Ovary (tissue), 9 donors: ENCODE measurements around the gene MAT2A. TPM values are rescaled to one million over a fixed set of nuclear protein-coding genes. Genes with fewer than 3 reads are reported as not detected.

Source experiments
- DNase-seq, 5 donors: peaks; one replicate each; pipeline ENCODE4 v3.0.0-alpha.2; 2019 to 2020
- H3K27ac ChIP-seq, 2 donors: fragments of 200-600 bp; one replicate each; pipeline versions ENCODE4 v1.5.1 to v1.8.0; 2019 to 2022
- H3K27me3 ChIP-seq: fragments of 200-600 bp; one replicate; pipeline ENCODE4 v1.8.0; 2022
- H3K36me3 ChIP-seq: fragments of 200-600 bp; sonication (generic); one replicate; pipeline ENCODE4 v1.5.1; 2019
- H3K4me1 ChIP-seq: one replicate; pipeline ENCODE4 v1.8.1; 2013; ENCODE audit warnings: mild to moderate bottlenecking, moderate library complexity; ENCODE audit not compliant: insufficient read depth
- H3K4me3 ChIP-seq: fragments of 200-600 bp; sonication (generic); one replicate; pipeline ENCODE4 v1.5.1; 2017
- H3K9me3 ChIP-seq, 2 donors: fragments of 200-600 bp in 1 of 2; sonication (generic) in 1 of 2; one replicate each; pipeline versions ENCODE4 v1.5.1 to v1.8.1; 2013 to 2019; ENCODE audit warnings: mild to moderate bottlenecking in 1 of 2, moderate library complexity in 1 of 2
- EP300 ChIP-seq: sonication (generic); formaldehyde crosslinking; IDR thresholded peaks from one replicate; pipeline ENCODE4 v1.6.1; 2017; ENCODE audit warnings: antibody characterized with exemption
- POLR2A ChIP-seq: fragments of 450-650 bp; IDR thresholded peaks from one replicate; pipeline ENCODE4 v1.6.1; 2017; ENCODE audit warnings: antibody characterized with exemption, mild to moderate bottlenecking, moderate library complexity
- WGBS, 3 donors: extraction: QIAGEN DNeasy Blood & Tissue Kit in 1 of 3; methylation state at CpG; one replicate each; pipeline versions ENCODE4 v1.1.5 to v1.1.7; 2013 to 2017; 5-methylcytosine and 5-hydroxymethylcytosine counted together
- intact Hi-C, 4 donors: fragments of 100-400 bp; cut with DNase I; formaldehyde crosslinking; loops; one replicate each; pipeline versions ENCODE4 v1.11.0 to v1.15.1; 2022 to 2023
- polyA plus RNA-seq, 2 donors: library from polyadenylated mRNA; stranded (reverse); fragments of 200-250 nt in 1 of 2; fragments of 350-450 nt in 1 of 2; fragmentation: Illumina TruSeq in 1 of 2; extraction: RNeasy Lipid Tissue Mini Kit (QIAGEN cat#74804) in 1 of 2; gene quantifications; one replicate each; pipeline ENCODE4 v1.2.3, GENCODE V29; 2013 to 2014
- total RNA-seq, 7 donors: library from RNA; depleted of rRNA in 2 of 7; stranded (reverse); fragments of >200 nt in 2 of 7; fragmentation: NEBNext Ultra II Directional in 3 of 7; extraction: Animal tissue kit (Norgen Biotek cat#: 25700) in 3 of 7; gene quantifications; one replicate each; pipeline versions ENCODE4 v1.1.0 to v1.2.4, GENCODE V29; 2016 to 2023
- TF ChIP-seq, protein P1 (sequence below), 3 donors: fragments of 450-650 bp in 2 of 3; fragments of 200-600 bp in 1 of 3; IDR thresholded peaks; one replicate each; pipeline versions ENCODE4 v1.5.1 to v1.8.0; 2016 to 2022; ENCODE audit warnings: antibody characterized with exemption in 3 of 3, mild to moderate bottlenecking in 1 of 3
- donor health status: DM: no; HTN: no; CAD: no; lungs with moderate emphysema.
- donor health status: DM: no; HTN: no; CAD: no.
- donor health status: Bipolar disorder and iron deficiency.
- donor health status: DM: yes; HTN: yes; CAD: no.
- donor health status: DM: no; HTN: no; CAD: no.
- donor health status: DM: yes; HTN: yes; CAD: no.

Gene MAT2A
- total and polyA plus RNA-seq, 9 donors, result 70.8 to 766 (median 224) TPM

DNA sequence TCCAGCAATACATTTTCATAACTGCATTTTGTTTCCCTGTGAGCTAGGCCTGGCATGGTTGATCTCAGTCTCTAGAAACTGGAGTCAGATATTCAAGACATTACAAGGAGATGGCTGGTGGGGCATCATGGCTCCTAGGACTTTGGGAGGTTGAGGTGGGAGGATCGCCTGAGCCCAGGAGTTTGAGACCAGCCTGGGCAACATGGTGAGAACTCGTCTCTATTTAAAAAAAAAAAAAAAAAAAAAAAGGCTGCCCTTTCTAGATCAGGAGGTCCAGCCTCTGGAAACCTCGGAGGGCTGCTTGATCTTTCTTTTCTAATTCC lies 38.1 kb downstream of the MAT2A start:
- Histone ChIP-seq H3K4me3 (no peak overlapping the region), H3K27ac (no peak overlapping the region), H3K9me3 (no peaks in the 10 kb centered on the region), H3K4me1 (no peaks in the 10 kb centered on the region), H3K27me3 (no peaks in the 10 kb centered on the region), H3K36me3 (no peaks in the 10 kb centered on the region)
- DNase-seq, result no peak
- TF ChIP-seq POLR2A (no peak), EP300 (no peak)
- TF ChIP-seq, protein P1, sequence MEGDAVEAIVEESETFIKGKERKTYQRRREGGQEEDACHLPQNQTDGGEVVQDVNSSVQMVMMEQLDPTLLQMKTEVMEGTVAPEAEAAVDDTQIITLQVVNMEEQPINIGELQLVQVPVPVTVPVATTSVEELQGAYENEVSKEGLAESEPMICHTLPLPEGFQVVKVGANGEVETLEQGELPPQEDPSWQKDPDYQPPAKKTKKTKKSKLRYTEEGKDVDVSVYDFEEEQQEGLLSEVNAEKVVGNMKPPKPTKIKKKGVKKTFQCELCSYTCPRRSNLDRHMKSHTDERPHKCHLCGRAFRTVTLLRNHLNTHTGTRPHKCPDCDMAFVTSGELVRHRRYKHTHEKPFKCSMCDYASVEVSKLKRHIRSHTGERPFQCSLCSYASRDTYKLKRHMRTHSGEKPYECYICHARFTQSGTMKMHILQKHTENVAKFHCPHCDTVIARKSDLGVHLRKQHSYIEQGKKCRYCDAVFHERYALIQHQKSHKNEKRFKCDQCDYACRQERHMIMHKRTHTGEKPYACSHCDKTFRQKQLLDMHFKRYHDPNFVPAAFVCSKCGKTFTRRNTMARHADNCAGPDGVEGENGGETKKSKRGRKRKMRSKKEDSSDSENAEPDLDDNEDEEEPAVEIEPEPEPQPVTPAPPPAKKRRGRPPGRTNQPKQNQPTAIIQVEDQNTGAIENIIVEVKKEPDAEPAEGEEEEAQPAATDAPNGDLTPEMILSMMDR (IDR thresholded peaks at IDR 0.05), result no peak
- WGBS, 3 donors, result 71 to 79% (median 72%) methylated on average over 3 of the region's 3 CpGs
- intact Hi-C loops, result no loop called here

DNA sequence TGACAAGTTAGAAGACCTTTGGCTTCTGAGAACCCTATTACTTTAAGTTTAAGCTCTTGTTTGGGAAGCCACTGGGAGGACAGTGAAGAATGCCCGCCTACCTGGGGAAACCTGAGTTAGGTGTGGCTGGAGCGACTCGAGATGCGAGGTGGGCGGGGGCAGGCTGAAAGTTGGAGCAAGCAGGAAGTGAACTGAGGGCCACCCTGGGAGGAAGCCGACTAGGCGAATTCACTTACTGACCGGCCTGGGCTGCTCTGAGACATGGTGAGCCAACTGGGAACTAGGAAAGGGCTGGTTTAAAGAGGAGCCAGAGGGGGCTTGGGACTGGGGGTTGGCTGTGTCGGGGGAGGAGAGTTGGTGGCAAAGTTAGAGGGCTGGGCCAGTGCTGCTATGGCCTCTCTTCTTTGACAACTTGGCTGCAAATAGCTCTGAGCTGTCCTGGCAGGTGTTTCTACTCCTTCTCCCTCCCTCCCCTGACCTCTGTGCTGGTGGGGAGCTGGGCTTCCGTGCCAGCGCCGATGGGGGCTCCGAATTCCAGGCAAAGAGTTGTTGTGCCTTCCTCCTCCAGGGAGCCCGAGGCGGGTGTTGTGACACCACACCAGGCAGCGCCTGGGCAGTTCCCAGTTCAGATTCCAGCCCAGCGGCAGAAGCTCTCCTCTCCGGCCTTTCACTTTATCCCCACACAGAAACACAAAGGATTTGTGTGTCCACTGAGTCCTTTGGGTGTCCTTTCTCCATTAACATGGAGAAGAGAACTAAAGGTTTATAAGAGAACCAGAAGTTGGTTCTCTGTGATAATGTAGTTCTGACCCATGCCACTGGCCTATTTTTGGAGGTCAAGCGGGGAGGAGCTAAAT lies 38.6 kb downstream of the MAT2A start, which contains the start of gene VAMP8:
VAMP8 (plus strand) TSS at position 201 of the 857 bp plus-strand sequence; CDS start at position 262, 61 bp downstream.
- 42 to 47% (median 44%) methylated on average over 19 of the region's 19 CpGs for WGBS, 3 donors
- Histone ChIP-seq H3K4me1 (no peaks in the 10 kb centered on the region), H3K27ac (peak within 1 kb of the TSS in 1 of 2 donors; percentile 22), H3K9me3 (no peaks in the 10 kb centered on the region), H3K36me3 (no peaks in the 10 kb centered on the region), H3K4me3 (peak within 1 kb of the TSS; percentile 31), H3K27me3 (no peaks in the 10 kb centered on the region)
- intact Hi-C loops, result no loop called here
- TF ChIP-seq, protein P1 (IDR thresholded peaks at IDR 0.05), result no peak
- TF ChIP-seq EP300 (no peak), POLR2A (no peak)
- DNase-seq, result no peak

DNA sequence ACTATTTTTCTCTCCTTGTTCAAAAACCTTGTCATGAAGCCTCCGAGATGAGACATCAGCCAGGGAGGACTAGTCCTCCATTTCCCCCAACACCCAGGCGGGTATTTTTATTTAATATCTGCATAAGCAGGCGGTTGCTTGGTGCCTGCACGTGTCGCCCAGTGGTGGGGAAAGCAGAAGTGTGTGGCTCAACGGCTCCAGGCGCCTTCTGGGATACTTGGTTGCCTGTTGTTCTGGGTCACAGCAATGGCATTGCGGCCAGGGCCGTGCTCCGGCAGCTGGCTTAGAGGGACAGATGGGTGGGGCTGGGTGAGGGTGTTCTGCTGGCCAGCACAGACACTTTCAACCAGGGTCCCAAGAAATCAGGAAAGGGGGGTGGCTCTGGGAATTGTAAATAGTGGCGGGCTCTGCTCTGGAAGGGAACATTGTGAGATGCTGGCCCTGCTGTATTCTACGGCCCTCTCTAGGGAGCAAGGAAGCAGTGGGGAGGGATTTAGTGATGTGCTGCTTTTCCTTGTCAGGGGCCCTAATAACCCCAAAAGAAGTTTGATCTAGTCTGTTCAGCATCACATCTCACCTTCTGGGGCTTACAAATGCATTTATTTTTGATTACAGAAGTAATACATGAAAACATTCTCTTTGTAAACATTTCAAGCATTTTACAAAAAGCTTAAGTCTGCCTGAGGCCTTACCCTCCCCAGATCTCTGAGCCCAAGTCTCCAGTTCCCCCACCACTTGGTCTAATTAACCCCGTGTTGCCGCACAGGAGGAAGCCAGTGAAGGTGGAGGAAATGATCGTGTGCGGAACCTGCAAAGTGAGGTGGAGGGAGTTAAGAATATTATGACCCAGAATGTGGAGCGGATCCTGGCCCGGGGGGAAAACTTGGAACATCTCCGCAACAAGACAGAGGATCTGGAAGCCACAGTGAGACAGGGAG lies 39.5 kb downstream of the MAT2A start:
- 66 to 80% (median 72%) methylated on average over 19 of the region's 19 CpGs for WGBS, 3 donors
- Histone ChIP-seq H3K36me3 (no peaks in the 10 kb centered on the region), H3K9me3 (no peaks in the 10 kb centered on the region), H3K27me3 (no peaks in the 10 kb centered on the region), H3K4me3 (peak overlapping the region; percentile 31), H3K27ac (peak overlapping the region in 1 of 2 donors; percentile 39), H3K4me1 (no peaks in the 10 kb centered on the region)
- TF ChIP-seq, protein P1 (IDR thresholded peaks at IDR 0.05), result no peak
- TF ChIP-seq EP300 (no peak), POLR2A (no peak)
- DNase-seq, result peak in 1 of 5 donors; percentile 41
- intact Hi-C loops, result no loop called here

DNA sequence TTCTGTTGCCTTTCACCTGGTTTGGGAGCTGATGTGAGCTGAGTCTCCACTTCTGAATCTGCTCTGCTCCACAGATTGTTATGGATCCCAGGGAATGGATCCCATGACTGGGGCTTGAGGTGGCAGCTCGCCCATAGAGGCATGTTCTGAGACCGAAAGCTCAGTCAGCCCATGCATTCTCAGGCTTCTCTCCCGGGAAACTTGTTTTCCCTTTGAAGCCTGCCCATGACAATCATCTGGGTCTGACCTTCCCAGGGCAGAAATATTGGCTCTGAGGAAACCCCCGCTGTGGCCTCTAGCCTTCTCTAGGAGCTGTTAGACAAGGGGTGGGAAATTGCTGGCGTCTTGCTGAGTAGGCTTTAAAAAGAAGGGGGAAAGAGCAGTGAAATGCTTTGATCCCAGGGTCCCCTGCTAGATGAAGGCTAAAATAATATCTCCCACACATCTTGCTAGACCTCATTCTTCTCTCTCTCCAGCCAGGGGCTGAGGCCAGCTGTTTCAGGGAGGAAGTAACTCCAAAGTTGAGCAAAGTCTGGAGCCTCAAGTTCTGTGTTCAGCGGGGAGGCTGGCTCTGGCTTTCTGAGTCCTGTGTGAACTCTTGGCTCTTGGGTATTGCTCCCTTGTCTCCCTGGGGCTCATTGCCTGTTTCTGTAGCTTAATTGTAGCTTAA lies 40.4 kb downstream of the MAT2A start:
- intact Hi-C loops, result no loop called here
- DNase-seq, result no peak
- Histone ChIP-seq H3K4me1 (no peaks in the 10 kb centered on the region), H3K36me3 (no peaks in the 10 kb centered on the region), H3K4me3 (no peak overlapping the region), H3K27me3 (no peaks in the 10 kb centered on the region), H3K27ac (peak overlapping the region in 1 of 2 donors; percentile 39), H3K9me3 (no peaks in the 10 kb centered on the region)
- whole genome bisulfite sequencing, 3 donors, result 38 to 47% (median 39%) methylated on average over 6 of the region's 6 CpGs
- TF ChIP-seq EP300 (no peak), POLR2A (no peak)
- TF ChIP-seq, protein P1 (IDR thresholded peaks at IDR 0.05), result no peak
